ENCODE results near the gene PNRC2.
A peak's percentile ranks its signal among the peaks of the same experiment; 100 is the strongest.

PNRC2 gene

DNA sequence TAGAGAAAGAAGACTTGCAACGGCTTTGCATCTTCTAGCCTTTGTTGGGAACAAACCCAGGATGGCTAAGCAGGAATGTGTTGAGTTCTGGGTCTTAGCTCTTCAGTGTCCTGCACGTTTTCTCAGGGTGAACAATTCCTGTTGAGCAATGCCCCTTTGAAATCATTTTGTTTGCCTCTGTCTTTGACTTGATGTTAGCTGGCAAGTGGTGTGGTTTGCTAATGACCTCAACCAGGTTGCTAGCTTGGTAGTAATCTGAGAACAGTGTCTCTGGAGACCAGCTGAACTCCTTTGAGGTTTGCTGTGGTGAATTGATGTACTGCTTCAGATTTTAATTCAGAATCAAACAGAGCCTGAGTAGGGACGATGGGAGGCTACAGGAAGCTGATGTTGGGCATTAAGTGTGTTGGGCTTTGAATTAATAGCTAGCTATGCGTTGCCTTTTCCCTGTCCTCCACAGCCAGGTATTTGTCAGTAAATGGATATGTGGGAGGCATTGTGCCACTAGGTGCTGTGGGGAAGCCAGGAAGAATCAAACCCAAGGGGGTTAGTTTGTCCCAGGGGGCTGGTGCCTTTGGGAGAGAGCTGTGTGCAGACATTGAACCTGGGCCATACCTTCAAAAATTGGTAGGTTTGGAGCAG lies 43.8 kb downstream of the PNRC2 start (continued):
- no peak for TF ChIP-seq ZFHX2 (tag by site-specific recombination; conservative IDR thresholded peaks at IDR 0.05)
- TF ChIP-seq ZNF169 (tag by site-specific recombination; IDR thresholded peaks at IDR 0.05), result no peak
- TF ChIP-seq ZIC2 (tag by site-specific recombination; IDR thresholded peaks at IDR 0.05), result no peak
- TF ChIP-seq ZNF433 (tag by site-specific recombination; IDR thresholded peaks at IDR 0.05; ENCODE audit: low read depth), result no peak
- TF ChIP-seq ZNF426 (tag by site-specific recombination; IDR thresholded peaks at IDR 0.05), result no peak
- TF ChIP-seq, protein P1, sequence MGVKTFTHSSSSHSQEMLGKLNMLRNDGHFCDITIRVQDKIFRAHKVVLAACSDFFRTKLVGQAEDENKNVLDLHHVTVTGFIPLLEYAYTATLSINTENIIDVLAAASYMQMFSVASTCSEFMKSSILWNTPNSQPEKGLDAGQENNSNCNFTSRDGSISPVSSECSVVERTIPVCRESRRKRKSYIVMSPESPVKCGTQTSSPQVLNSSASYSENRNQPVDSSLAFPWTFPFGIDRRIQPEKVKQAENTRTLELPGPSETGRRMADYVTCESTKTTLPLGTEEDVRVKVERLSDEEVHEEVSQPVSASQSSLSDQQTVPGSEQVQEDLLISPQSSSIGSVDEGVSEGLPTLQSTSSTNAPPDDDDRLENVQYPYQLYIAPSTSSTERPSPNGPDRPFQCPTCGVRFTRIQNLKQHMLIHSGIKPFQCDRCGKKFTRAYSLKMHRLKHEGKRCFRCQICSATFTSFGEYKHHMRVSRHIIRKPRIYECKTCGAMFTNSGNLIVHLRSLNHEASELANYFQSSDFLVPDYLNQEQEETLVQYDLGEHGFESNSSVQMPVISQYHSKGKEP (tag by site-specific recombination; IDR thresholded peaks at IDR 0.05), result no peak
- TF ChIP-seq ZNF23 (tag by site-specific recombination; IDR thresholded peaks at IDR 0.05; ENCODE audit: borderline replicate concordance), result no peak
- no peak for TF ChIP-seq ZNF174 (tag by site-specific recombination; IDR thresholded peaks at IDR 0.05)
- no peak for TF ChIP-seq SP2 (tag by site-specific recombination; IDR thresholded peaks at IDR 0.05)
- TF ChIP-seq, protein P2, sequence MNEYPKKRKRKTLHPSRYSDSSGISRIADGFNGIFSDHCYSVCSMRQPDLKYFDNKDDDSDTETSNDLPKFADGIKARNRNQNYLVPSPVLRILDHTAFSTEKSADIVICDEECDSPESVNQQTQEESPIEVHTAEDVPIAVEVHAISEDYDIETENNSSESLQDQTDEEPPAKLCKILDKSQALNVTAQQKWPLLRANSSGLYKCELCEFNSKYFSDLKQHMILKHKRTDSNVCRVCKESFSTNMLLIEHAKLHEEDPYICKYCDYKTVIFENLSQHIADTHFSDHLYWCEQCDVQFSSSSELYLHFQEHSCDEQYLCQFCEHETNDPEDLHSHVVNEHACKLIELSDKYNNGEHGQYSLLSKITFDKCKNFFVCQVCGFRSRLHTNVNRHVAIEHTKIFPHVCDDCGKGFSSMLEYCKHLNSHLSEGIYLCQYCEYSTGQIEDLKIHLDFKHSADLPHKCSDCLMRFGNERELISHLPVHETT (tag by site-specific recombination; IDR thresholded peaks at IDR 0.05), result no peak
- no peak for TF ChIP-seq ZFP41 (tag by site-specific recombination; IDR thresholded peaks at IDR 0.05; ENCODE audit: borderline replicate concordance)
- no peak for TF ChIP-seq ZNF292 (tag by site-specific recombination; IDR thresholded peaks at IDR 0.05; ENCODE audit: borderline replicate concordance, low read depth)
- TF ChIP-seq YY1 (tag by site-specific recombination; IDR thresholded peaks at IDR 0.05), result no peak
- TF ChIP-seq ZNF610 (tag by site-specific recombination; IDR thresholded peaks at IDR 0.05; ENCODE audit: borderline replicate concordance), result 0 out of 2 replicates have a peak, but pooled peaks have one; percentile 24
- no peak for TF ChIP-seq ZNF658 (tag by site-specific recombination; IDR thresholded peaks at IDR 0.05)
- TF ChIP-seq, protein P3, sequence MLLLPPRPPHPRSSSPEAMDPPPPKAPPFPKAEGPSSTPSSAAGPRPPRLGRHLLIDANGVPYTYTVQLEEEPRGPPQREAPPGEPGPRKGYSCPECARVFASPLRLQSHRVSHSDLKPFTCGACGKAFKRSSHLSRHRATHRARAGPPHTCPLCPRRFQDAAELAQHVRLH (tag by site-specific recombination; IDR thresholded peaks at IDR 0.05), result no peak
- TF ChIP-seq ZNF335 (tag by site-specific recombination; conservative IDR thresholded peaks at IDR 0.05), result peak; percentile 32; the same call in 1 of the 2 replicates
- no peak for TF ChIP-seq KLF9 (tag by site-specific recombination; IDR thresholded peaks at IDR 0.05; ENCODE audit: low read depth)
- no peak for TF ChIP-seq ZNF837 (tag by site-specific recombination; IDR thresholded peaks at IDR 0.05)
- TF ChIP-seq, protein P4, sequence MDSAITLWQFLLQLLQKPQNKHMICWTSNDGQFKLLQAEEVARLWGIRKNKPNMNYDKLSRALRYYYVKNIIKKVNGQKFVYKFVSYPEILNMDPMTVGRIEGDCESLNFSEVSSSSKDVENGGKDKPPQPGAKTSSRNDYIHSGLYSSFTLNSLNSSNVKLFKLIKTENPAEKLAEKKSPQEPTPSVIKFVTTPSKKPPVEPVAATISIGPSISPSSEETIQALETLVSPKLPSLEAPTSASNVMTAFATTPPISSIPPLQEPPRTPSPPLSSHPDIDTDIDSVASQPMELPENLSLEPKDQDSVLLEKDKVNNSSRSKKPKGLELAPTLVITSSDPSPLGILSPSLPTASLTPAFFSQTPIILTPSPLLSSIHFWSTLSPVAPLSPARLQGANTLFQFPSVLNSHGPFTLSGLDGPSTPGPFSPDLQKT (IDR thresholded peaks at IDR 0.05; ENCODE audit: borderline replicate concordance, low read depth, low read length), result no peak
- TF ChIP-seq RBAK (tag by site-specific recombination; IDR thresholded peaks at IDR 0.05), result no peak
- no peak for TF ChIP-seq ZNF555 (tag by site-specific recombination; conservative IDR thresholded peaks at IDR 0.05)
- TF ChIP-seq ZNF350 (tag by site-specific recombination; IDR thresholded peaks at IDR 0.05), result no peak
- TF ChIP-seq, protein P5, sequence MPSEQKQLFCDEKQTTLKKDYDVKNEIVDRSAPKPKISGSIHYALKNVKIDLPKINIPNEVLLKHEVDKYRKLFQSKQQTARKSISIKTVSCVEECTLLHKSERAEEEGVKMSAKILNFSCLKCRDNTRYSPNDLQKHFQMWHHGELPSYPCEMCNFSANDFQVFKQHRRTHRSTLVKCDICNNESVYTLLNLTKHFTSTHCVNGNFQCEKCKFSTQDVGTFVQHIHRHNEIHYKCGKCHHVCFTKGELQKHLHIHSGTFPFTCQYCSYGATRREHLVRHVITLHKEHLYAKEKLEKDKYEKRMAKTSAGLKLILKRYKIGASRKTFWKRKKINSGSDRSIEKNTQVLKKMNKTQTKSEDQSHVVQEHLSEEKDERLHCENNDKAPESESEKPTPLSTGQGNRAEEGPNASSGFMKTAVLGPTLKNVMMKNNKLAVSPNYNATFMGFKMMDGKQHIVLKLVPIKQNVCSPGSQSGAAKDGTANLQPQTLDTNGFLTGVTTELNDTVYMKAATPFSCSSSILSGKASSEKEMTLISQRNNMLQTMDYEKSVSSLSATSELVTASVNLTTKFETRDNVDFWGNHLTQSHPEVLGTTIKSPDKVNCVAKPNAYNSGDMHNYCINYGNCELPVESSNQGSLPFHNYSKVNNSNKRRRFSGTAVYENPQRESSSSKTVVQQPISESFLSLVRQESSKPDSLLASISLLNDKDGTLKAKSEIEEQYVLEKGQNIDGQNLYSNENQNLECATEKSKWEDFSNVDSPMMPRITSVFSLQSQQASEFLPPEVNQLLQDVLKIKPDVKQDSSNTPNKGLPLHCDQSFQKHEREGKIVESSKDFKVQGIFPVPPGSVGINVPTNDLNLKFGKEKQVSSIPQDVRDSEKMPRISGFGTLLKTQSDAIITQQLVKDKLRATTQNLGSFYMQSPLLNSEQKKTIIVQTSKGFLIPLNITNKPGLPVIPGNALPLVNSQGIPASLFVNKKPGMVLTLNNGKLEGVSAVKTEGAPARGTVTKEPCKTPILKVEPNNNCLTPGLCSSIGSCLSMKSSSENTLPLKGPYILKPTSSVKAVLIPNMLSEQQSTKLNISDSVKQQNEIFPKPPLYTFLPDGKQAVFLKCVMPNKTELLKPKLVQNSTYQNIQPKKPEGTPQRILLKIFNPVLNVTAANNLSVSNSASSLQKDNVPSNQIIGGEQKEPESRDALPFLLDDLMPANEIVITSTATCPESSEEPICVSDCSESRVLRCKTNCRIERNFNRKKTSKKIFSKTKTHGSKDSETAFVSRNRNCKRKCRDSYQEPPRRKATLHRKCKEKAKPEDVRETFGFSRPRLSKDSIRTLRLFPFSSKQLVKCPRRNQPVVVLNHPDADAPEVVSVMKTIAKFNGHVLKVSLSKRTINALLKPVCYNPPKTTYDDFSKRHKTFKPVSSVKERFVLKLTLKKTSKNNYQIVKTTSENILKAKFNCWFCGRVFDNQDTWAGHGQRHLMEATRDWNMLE (tag by site-specific recombination; conservative IDR thresholded peaks at IDR 0.05; ENCODE audit: low read depth), result no peak
- TF ChIP-seq ZFP69B (tag by site-specific recombination; IDR thresholded peaks at IDR 0.05), result peak; percentile 50; the same call in 1 of the 2 replicates
- no peak for TF ChIP-seq ZSCAN30 (tag by site-specific recombination; IDR thresholded peaks at IDR 0.05)
- no peak for TF ChIP-seq SCRT1 (tag by site-specific recombination; IDR thresholded peaks at IDR 0.05; ENCODE audit: borderline replicate concordance)
- no peak for TF ChIP-seq MZF1 (tag by site-specific recombination; IDR thresholded peaks at IDR 0.05; ENCODE audit: borderline replicate concordance)
- TF ChIP-seq ZNF654 (tag by site-specific recombination; IDR thresholded peaks at IDR 0.05; ENCODE audit: low read depth), result no peak
- TF ChIP-seq, protein P6, sequence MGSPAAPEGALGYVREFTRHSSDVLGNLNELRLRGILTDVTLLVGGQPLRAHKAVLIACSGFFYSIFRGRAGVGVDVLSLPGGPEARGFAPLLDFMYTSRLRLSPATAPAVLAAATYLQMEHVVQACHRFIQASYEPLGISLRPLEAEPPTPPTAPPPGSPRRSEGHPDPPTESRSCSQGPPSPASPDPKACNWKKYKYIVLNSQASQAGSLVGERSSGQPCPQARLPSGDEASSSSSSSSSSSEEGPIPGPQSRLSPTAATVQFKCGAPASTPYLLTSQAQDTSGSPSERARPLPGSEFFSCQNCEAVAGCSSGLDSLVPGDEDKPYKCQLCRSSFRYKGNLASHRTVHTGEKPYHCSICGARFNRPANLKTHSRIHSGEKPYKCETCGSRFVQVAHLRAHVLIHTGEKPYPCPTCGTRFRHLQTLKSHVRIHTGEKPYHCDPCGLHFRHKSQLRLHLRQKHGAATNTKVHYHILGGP (tag by site-specific recombination; IDR thresholded peaks at IDR 0.05), result no peak
